SJCRH30 (cell line): ENCODE measurements around the gene MGAT3. TPM values are rescaled to one million over a fixed set of nuclear protein-coding genes. Genes with fewer than 3 reads are reported as not detected.

Experiments
- DNase-seq, 2 experiments: peaks; one replicate each; pipeline ENCODE4 v3.0.0-alpha.2; 2015 to 2020
- H3K27ac ChIP-seq: fragments of 250-450 bp; sonication (Bioruptor Pico); 2 replicates; pipeline ENCODE4 v1.5.1; 2020; ENCODE audit warnings: mild to moderate bottlenecking, moderate library complexity
- H3K27me3 ChIP-seq: fragments of 250-450 bp; sonication (Bioruptor Pico); 2 replicates; pipeline ENCODE4 v1.5.1; 2020; ENCODE audit warnings: mild to moderate bottlenecking, moderate library complexity
- H3K36me3 ChIP-seq: fragments of 250-450 bp; sonication (Bioruptor Pico); 2 replicates; pipeline ENCODE4 v1.5.1; 2020; ENCODE audit warnings: mild to moderate bottlenecking, moderate library complexity
- H3K4me1 ChIP-seq: fragments of 250-450 bp; sonication (Bioruptor Pico); 2 replicates; pipeline ENCODE4 v1.5.1; 2020; ENCODE audit warnings: mild to moderate bottlenecking, moderate library complexity
- H3K4me3 ChIP-seq: fragments of 250-450 bp; sonication (Bioruptor Pico); 2 replicates; pipeline ENCODE4 v1.5.1; 2020; ENCODE audit warnings: mild to moderate bottlenecking, moderate library complexity
- H3K9me3 ChIP-seq: fragments of 250-450 bp; sonication (Bioruptor Pico); replicated peaks from 2 replicates; pipeline ENCODE4 v1.5.1; 2020; ENCODE audit warnings: mild to moderate bottlenecking, moderate library complexity
- total RNA-seq: library from RNA; depleted of rRNA; stranded (reverse); fragments of >200 nt; shearing (Covaris generic); gene quantifications from 2 replicates; pipeline ENCODE4 v1.2.3, GENCODE V29; 2014

Gene MGAT3
- total RNA-seq, 1 experiment from 2014 or later, result not detected

DNA sequence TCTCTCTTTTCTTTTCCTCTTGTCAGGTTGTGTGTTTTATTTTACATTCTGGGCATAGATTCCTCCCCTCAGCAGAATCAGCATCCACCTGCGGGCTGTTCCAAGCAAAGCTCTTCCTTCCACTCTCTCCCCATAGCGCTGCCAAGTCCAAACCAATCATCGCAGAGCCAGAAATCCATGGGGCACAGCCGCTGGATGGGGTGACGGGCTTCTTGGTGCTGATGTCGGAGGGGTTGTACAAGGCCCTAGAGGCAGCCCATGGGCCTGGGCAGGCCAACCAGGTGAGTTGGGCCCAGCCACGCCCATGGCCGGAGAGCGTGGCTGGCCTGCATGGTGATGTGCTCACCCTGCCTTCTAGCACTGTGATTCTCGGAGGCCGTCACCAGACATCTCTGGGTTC is 35.1 kb upstream of the MGAT3 start:
- H3K4me3 ChIP-seq, result no peak overlapping the region
- no peak overlapping the region for H3K27ac ChIP-seq
- H3K9me3 ChIP-seq, result no peaks in the 10 kb centered on the region
- H3K27me3 ChIP-seq, result no peaks in the 10 kb centered on the region
- no peak for DNase-seq
- H3K4me1 ChIP-seq, result peaks cover 18% of the 10 kb centered on the region
- no peaks in the 10 kb centered on the region for H3K36me3 ChIP-seq

DNA sequence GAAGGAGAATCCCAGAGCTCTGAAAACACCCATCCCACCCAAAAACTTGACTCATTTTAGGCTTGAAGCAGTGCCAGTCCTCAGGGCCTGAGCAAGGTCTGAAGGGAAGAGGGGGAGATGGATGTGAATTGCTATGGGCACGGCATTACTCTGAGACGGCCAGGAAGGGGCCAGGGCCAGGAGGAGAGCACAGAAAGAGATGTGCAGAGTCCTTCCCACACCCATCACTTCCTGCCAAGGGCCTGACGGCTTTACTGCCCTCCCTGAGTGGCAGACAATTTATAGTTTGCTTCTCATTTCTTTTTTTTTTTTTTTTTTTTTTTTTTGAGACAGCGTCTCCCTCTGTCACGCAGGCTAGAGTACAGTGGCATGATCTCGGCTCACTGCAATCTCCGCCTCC is 34.7 kb upstream of the MGAT3 start:
- no peaks in the 10 kb centered on the region for H3K36me3 ChIP-seq
- no peak overlapping the region for H3K4me3 ChIP-seq
- H3K27ac ChIP-seq, result no peak overlapping the region
- no peak for DNase-seq
- peaks cover 18% of the 10 kb centered on the region for H3K4me1 ChIP-seq
- H3K9me3 ChIP-seq, result no peaks in the 10 kb centered on the region
- H3K27me3 ChIP-seq, result no peaks in the 10 kb centered on the region

DNA sequence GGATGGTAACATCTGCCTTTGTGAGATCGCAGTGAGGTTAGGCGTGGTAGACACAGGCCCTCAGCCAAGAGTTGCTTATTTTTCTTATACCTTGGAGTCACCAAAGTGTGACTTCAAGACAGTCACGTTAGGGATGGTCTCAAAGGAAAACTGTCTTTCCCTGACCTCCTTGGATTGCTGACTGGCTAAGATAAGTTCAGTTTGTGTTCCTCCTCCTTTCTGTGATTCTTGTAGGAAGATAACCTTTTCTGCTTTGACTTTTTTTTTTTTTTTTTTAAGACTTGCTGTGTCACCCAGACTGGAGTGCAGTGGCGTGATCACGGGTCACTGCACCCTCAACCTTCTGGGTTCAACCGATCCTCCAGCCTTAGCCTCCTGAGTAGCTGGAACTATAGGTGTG is 34.1 kb upstream of the MGAT3 start:
- Histone ChIP-seq H3K4me3 (no peak overlapping the region), H3K4me1 (peaks cover 14% of the 10 kb centered on the region), H3K9me3 (no peaks in the 10 kb centered on the region), H3K27ac (no peak overlapping the region), H3K27me3 (no peaks in the 10 kb centered on the region), H3K36me3 (no peaks in the 10 kb centered on the region)
- DNase-seq, result no peak

DNA sequence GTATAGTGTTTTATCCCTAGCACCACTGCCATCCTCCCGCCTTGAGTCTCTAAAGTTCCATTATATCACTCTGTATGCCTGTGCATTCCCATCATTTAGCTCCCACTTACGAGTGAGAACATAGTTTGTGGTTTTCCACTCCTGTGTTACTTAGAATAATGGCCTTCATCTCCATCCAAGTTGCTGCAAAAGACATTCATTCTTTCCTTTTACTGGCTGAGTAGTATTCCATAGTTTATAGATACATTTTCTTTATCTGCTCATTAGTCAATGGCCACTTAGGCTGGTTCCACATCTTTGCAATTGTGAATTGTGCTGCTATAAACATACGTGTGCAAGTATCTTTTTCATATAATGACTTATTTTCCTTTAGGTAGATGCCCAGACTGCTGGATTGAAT is 32.8 kb upstream of the MGAT3 start:
- peaks cover 10% of the 10 kb centered on the region; the same call in 1 of the 2 replicates for H3K4me1 ChIP-seq
- no peak for DNase-seq
- no peak overlapping the region for H3K27ac ChIP-seq
- no peaks in the 10 kb centered on the region for H3K36me3 ChIP-seq
- H3K27me3 ChIP-seq, result no peaks in the 10 kb centered on the region
- H3K9me3 ChIP-seq, result no peaks in the 10 kb centered on the region
- no peak overlapping the region for H3K4me3 ChIP-seq

DNA sequence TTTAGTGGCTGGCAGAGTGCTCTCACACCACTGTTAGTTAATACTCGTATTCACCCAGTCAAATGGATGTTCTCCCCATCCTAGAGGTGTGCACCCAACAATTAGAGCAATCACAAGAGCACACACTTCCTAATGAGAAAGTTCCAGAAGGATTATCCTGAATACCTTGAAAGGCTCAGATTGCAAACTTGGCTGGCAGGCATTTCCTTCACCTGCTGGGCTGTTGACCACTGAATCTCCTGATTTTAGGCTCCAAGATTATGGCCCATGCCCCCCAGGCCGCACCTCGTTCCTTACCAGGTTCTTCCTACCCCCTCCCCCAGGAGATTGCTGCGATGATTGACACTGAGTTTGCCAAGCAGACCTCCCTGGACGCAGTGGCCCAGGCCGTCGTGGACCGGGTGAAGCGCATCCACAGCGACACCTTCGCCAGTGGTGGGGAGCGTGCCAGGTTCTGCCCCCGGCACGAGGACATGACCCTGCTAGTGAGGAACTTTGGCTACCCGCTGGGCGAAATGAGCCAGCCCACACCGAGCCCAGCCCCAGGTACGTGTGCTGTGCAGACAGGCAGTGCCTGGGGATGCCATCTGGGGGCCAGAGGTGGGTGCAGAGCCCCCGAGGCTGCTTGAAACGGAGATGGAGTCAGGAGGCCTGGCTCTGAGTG is 30.3 kb upstream of the MGAT3 start:
- Histone ChIP-seq H3K4me3 (no peak overlapping the region), H3K9me3 (no peaks in the 10 kb centered on the region), H3K27ac (no peak overlapping the region), H3K36me3 (no peaks in the 10 kb centered on the region), H3K27me3 (no peaks in the 10 kb centered on the region), H3K4me1 (peaks cover 11% of the 10 kb centered on the region; the same call in 1 of the 2 replicates)
- no peak for DNase-seq

DNA sequence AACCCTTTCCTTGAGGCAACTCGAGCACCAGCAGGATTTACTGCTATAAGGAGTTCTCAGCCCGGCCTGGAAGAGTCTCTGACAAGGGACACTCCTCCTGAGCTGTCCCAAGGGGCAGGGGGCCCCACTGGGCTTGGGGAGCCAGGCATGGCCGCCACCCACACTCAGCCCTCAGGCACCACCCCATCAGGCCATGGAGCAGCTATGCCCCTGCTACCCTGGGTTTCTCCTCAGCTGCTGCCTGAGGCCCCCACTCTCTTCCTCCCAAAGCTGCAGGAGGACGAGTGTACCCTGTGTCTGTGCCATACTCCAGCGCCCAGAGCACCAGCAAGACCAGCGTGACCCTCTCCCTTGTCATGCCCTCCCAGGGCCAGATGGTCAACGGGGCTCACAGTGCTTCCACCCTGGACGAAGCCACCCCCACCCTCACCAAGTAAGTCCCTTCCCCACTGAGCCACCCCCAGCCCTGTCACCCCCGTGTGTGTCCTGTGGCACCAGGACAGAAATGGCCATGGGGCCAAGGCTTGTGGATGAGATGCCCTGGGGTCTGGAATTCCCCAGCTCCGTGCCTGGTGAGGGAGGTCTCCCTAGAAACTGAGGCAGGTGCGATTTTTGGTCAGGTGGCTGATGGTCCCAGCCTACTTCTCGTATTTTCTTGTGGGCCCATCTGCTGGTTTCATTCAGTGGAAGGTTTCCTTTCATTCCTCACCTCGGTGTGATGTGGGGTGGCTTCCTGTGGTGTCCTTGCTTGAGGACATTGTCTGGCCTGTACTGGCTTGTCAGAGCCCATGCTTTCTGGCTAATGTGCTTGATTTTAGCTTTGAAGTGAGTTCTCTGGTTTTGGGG is 28.8 kb upstream of the MGAT3 start:
- no peak overlapping the region for H3K4me3 ChIP-seq
- DNase-seq, result no peak
- H3K36me3 ChIP-seq, result no peaks in the 10 kb centered on the region
- no peaks in the 10 kb centered on the region for H3K9me3 ChIP-seq
- no peak overlapping the region; the same call in 1 of the 2 replicates for H3K27ac ChIP-seq
- no peaks in the 10 kb centered on the region for H3K27me3 ChIP-seq
- peaks cover 11% of the 10 kb centered on the region; the same call in 1 of the 2 replicates for H3K4me1 ChIP-seq

DNA sequence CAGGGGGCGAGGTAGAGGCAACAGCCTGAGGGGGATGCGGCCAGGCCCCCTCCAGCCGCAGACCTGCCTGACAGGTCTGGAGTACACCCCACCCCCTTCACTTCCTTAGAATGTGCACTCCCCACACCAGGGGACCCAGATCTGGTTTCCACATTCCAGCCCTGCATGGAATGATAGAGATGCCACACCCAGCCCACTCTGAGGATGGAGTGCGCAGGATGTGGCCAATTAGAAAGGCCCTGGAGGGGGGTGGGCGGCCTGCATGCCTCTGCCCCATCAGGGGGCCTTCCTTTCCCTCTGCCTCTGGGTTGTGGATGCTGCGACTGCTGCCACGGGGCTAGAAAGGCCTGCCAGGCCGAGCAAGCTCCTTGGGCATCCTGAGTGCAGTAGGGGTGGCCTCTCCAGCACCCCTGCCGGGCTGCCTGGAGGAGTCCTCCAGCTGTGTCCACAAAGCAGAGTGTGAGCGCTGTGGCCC is 28.2 kb upstream of the MGAT3 start:
- Histone ChIP-seq H3K27ac (no peak overlapping the region; the same call in 1 of the 2 replicates), H3K4me3 (no peak overlapping the region), H3K4me1 (peaks cover 11% of the 10 kb centered on the region; the same call in 1 of the 2 replicates), H3K9me3 (no peaks in the 10 kb centered on the region), H3K36me3 (no peaks in the 10 kb centered on the region), H3K27me3 (no peaks in the 10 kb centered on the region)
- peak in 1 of 2 experiments; percentile 28 for DNase-seq

DNA sequence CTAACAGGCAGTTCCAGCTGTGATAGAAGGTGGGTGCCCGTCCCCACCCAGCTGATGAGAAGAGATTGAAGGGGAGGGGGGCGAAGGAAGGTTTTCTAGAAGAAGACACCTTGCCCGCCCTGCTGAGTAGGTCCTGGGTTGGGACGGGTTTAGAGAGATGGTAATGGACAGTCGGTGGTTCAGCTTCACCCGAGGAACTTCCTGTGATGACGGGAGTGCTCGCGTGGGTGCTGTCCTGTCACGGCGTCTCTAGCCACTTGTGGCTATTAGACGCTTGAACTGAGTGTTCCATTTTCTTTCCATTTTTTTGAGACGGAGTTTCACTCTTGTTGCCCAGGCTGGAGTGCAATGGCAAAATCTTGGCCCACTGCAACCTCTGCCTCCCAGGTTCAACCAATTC is 27.6 kb upstream of the MGAT3 start:
- no peaks in the 10 kb centered on the region for H3K36me3 ChIP-seq
- no peak for DNase-seq

DNA sequence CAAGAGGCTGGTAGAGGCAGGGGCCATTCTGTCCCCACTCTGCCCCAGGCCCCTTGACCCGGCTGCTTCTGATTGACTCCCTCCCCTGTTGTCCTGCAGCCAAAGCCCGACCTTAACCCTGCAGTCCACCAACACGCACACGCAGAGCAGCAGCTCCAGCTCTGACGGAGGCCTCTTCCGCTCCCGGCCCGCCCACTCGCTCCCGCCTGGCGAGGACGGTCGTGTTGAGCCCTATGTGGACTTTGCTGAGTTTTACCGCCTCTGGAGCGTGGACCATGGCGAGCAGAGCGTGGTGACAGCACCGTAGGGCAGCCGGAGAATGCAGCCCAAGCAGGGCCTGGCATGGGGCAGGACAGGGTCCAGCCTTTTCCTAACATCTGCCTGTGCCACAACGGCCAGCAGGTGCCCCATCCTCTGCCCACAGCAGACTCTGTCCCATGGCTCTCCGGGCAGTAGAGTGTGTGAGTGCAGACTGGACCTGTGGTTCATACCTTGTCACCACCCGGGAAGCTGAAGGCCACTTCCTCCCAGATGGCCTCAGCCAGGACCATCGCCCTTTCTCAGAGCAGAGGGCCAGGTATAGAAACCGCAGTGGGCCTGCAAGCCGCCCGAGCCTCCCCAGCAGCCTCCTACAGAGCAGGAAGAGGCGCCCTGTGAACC is 26.8 kb upstream of the MGAT3 start:
- no peaks in the 10 kb centered on the region for H3K27me3 ChIP-seq
- H3K9me3 ChIP-seq, result no peaks in the 10 kb centered on the region
- no peak overlapping the region for H3K4me3 ChIP-seq
- H3K4me1 ChIP-seq, result peaks cover 11% of the 10 kb centered on the region; the same call in 1 of the 2 replicates
- no peaks in the 10 kb centered on the region for H3K36me3 ChIP-seq
- no peak for DNase-seq
- no peak overlapping the region for H3K27ac ChIP-seq

More for the DNA sequence above, 27.6 kb upstream of the MGAT3 start:
- Histone ChIP-seq H3K9me3 (no peaks in the 10 kb centered on the region), H3K4me3 (no peak overlapping the region), H3K4me1 (peaks cover 11% of the 10 kb centered on the region; the same call in 1 of the 2 replicates), H3K27me3 (no peaks in the 10 kb centered on the region), H3K27ac (no peak overlapping the region; the same call in 1 of the 2 replicates)

DNA sequence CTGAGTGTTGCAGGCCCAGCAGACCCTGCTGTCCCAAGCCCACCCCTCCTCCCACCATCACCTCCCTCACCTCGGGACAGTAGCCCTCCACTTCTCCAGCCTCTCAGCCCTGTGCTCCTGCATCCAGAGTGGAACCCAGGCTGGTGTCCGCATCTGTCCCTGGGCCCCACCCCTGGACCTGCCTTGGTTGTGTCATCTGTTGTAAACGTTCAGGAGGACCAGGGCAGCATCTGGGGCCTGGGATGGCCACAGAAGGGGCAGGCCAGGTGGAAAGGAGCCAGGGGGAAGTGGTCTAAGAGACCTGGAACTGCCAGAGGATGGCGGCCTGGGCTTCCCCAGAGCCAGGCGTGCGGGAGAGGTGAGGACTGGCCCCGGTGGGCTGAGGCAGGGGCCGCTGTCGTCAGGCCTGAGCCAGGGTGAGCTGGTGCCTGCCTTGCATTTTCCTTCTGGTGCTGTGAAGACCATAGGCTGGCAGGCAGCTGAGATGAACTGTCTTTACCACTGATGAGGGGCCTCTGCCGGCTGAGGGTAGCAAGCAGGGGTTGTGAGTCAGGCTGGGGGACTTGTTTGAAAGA is 26.1 kb upstream of the MGAT3 start:
- no peak for DNase-seq
- Histone ChIP-seq H3K36me3 (no peaks in the 10 kb centered on the region), H3K4me1 (peaks cover 11% of the 10 kb centered on the region; the same call in 1 of the 2 replicates), H3K4me3 (no peak overlapping the region), H3K9me3 (no peaks in the 10 kb centered on the region), H3K27me3 (no peaks in the 10 kb centered on the region), H3K27ac (no peak overlapping the region)

DNA sequence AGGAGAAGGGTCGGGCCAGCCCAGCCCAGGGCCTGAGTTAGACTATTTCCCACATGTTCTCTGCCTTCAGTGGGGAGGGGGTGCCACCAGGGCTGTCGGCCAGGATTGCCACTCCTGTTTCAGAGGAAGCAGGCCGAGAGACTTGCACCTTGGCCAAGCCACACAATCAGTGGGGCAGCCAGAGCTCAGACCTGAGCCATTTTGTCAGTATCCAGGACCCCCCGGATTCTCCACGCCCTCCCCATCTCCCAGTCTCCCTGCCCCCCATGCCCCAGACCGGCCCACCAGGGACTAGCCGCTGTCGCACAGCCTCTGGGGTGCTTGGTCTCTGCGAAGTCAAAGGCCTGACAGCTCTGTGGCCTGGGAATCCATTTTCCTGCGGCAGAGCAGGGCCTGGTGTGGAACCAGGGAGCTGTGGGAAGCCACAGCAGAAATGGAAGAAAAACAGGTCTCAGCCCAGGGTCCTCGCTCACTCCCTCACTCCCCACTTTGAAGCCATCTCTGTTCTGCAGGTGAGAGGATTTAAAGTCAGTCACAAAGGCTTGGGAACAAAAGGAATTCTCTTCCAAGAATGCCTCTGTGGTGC is 25.5 kb upstream of the MGAT3 start:
- H3K4me1 ChIP-seq, result peaks cover 11% of the 10 kb centered on the region; the same call in 1 of the 2 replicates

DNA sequence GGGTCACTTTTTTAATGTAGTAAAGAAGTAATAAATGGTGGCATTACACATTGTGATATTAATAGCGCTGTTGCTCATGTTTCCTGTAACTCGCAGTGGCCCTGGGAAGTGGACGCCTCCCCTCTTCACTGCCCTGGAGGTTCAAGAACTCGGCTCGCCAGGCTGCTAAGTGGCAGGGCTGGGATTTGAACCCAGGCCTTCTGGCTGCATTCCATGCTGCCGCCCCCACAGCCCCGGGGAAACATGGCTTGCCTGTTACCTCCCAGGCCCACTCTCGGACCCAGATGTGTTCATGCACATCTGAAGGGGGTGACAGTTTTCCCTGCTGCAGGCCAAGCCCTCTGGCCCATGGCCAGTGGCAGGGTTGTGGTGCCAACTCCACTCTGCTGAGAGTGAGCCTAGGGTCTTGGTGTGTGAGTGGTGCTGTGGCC is 25.0 kb upstream of the MGAT3 start:
- Histone ChIP-seq H3K27ac (no peak overlapping the region), H3K36me3 (no peaks in the 10 kb centered on the region), H3K27me3 (no peaks in the 10 kb centered on the region), H3K9me3 (no peaks in the 10 kb centered on the region), H3K4me1 (peaks cover 11% of the 10 kb centered on the region; the same call in 1 of the 2 replicates), H3K4me3 (no peak overlapping the region)
- DNase-seq, result no peak

More for the DNA sequence above, 25.5 kb upstream of the MGAT3 start:
- no peak for DNase-seq
- Histone ChIP-seq H3K27me3 (no peaks in the 10 kb centered on the region), H3K9me3 (no peaks in the 10 kb centered on the region), H3K36me3 (no peaks in the 10 kb centered on the region), H3K4me3 (no peak overlapping the region), H3K27ac (no peak overlapping the region)

DNA sequence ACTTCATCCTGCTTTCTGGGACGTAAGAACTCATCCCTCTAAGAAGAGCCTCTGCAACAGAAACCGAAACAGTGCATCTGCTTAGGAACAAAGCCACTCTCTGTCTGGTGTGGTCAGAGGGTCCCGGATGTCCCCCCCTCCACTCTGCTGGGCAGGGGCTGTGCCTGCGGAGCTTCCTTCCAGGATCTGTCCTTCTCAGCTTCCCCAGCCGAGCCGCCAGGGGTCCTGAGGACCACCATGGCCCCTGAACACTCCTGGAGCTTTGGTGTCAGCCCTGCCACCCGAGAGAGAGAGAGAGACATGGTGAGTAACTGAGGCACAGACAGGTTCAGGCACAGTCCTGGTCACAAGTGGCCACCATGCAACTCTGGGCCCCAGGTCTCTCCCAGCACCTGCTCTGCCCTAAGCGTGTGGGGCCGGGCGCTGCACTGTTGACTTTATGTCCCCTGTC is 24.4 kb upstream of the MGAT3 start:
- Histone ChIP-seq H3K36me3 (no peaks in the 10 kb centered on the region), H3K9me3 (no peaks in the 10 kb centered on the region), H3K4me3 (no peak overlapping the region), H3K4me1 (peaks cover 11% of the 10 kb centered on the region; the same call in 1 of the 2 replicates), H3K27me3 (no peaks in the 10 kb centered on the region), H3K27ac (no peak overlapping the region)
- no peak for DNase-seq
